GM19328 (cell line): ENCODE results near the gene MRTFB.

Experiments used
- ATAC-seq: cut with Tn5 transposase; IDR thresholded peaks from one replicate; pipeline ENCODE4 v1.9.1; 2021; ENCODE audit warnings: mild to moderate bottlenecking, moderate library complexity; ENCODE audit not compliant: unreplicated experiment

The MRTFB gene

DNA sequence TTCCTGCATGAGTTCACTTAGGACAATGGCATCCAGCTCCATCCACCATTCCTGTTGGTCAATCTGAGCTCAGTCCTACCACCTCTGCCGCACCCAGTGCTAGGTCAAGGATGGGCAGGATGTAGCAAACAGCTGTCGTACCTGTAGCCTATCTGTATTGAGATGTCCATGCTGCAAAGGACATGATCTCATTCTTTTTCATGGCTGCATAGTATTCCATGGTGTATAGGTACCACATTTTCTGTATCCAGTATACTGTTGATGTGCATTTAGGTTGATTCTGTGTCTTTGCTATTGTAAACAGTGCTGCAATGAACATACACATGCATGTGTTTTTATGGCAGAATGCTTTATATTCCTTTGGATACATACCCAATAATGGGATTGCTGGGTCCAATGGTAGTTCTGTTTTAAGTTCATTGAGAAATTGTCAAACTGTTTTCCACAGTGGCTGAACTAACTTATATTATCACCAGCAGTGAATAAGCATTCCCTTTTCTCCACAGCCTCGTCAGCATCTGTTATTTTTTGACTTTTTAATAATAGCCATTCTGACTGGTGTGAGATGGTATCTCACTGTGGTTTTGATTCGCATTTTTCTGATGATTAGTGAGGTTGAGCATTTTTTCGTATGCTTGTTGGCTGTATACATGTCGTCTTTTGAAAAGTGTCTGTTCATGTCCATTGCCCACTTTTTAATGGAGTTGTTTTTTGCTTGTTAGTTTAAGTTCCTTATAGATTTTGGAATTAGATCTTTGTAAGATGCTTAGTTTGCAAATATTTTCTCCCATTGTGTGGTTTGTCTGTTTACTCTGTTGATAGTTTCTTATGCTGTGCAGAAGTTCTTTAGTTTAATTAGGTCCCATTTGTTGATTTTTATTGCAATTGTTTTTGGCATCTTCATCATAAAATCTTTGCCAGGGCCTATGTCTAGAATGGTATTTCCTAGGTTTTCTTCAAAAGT, 7.2 kb upstream of the MRTFB start:
- ATAC-seq, result no peak

DNA sequence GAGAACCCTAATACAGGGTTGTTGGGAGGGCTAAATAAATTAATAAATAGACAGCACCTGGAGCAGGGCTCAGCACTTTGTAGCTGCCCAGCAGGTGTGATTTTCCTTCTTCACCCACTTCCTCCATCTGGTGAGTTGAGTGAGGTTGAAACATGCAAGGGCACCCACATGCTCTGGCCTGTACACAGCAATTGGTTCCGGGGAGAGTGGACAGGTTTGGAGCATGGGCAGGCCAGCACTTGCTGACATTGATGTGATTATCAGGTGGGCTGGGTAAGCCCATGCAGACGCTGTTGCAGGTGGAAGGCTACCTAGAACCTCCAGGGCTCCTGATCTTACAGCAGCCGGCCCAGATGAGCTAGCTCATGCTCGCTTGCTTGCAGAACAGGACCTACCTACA, 1.3 kb upstream of the MRTFB start:
- ATAC-seq, result no peak

DNA sequence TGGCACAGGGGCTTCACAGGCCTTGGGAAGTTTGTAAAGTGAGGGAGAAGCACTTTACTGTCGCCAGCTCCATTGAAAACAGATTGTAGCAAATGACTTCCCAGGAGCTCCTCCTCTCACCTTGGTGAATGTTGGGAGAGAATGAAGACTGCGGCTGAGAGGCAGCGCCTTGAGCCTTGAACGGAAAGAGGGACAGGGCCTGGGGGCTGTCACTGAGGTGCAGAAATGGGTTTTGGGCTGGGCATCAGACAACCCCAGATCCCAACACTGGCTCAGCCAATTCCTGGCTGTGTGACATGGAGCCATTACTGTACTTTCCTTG, 603 bp upstream of the MRTFB start:
- ATAC-seq, result no peak

DNA sequence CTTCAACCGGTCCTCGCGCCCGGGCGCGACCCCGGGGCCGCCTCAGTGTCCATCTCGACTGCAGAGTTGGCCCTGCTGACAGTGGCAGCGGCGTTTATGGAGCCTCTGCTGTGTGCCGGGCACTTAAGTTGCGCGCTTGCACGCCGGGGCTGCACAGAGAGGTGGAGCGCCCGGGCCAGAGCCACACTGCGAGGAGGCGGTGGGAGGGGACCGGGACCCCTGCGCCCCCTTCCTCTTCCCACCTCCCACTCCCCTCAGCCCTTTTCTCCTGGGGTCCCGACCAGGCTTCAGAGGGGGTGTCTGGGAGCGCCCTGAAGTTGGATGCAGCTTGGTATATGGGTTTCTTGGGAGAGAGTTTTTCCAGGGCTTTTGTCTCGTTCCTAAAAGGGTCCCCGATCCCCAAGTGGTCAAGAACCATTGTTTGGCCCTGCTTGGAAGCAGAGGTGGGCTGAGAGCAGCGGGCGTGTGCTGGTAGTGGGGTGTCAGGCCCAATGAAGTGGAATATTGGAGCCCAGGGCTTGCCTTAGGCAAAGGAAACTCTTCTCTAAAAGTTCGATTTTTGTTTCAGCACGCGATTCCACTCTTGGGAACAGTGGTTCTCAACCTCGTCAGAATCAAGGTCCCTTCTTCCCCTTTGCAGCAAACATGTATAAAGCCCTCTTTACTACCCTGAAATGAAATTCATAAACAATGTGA, 605 bp downstream of the MRTFB start:
- no peak for ATAC-seq

DNA sequence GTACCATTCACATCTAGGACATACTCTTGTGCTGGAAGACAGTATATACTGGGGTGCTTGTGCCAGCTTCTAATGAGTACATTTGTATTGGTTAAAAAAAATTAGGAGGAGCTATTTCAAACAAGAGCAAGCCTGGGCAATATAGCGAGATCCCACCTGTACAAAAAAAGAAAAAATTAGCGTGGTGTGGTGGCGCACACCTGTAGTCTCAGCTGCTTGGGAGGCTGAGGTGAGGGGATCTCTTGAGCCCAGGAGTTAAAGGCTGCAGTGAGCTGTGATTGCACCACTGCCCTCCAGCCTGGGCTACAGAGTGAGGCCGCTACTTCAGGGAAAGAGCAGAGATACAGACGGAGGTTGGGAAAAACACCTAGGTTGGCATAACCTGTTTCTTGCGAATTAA, 1.2 kb downstream of the MRTFB start:
- no peak for ATAC-seq

DNA sequence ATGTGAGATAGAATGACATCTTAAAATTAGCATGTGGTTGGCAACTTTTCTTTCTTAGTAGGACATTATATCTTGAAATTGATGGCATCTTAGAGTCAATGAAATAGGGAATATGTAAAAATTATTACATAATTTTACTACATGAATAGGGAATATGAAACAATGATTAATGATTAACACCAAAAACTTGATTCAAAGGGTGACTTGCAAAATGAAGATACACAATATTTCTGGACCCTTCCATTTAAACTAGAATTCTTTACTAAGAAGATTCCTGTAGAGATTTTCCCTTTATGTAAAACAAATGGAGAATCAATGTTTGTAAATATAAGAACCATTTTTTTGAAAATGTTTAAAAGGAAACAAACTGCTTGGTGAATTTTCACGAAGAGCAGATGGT, 3.4 kb downstream of the MRTFB start:
- ATAC-seq, result no peak

DNA sequence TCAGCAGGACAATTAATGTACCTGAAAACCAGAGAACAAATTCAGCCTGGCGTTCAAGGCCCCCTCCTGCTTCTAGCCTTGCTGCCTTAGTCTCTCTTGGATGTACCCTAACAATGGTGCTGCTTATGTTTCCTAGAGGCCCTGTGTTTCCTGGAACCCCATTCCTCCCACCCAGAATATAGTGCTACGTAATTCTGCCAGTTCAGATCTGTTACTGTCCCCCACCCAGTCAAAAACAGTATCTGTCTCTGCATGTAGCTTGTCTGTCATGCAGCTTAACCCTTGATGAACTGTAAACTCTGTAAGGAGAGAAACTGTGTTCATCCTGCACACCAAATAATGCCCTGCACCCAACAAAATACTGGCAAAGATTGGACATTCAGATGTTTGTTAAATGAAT, 6.8 kb downstream of the MRTFB start:
- no peak for ATAC-seq

DNA sequence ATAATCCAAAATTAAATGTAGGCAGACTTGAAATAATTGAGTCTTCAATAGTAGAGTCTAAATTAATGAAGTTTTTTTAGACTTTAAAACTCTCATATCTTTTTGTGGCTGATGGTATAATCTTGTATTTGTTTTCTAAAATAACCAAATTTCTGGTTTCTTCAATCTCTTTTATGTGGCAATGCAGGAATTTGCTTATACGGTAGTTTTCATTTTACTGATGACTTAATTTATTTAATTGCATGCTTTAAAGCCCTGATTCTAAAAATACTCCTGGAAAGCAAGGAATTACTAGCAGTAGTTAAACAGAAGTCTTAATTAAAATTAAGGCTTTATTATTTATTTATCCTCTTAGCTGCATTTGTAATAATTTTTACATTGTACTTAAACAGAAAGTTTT, 15.4 kb downstream of the MRTFB start:
- ATAC-seq, result no peak

DNA sequence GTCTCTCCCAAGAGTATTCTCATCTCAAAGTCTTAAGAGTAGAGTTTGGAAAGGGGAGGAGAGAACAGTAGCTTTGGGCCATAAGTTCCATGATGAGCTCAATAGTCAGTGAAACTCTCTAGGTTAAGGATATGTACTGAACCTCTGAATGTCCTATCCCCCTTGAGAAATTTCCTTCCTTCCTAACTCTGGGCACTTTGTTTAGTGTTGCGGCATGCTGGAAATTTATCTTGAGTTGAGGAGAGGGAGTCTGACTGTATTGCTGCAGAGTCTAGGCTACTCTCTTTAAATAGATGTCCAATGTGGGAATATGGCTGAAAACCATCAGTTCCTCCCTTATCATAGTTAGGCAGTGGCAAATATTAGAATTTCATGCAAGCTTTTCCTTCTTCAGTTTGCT, 16.1 kb downstream of the MRTFB start:
- no peak for ATAC-seq

DNA sequence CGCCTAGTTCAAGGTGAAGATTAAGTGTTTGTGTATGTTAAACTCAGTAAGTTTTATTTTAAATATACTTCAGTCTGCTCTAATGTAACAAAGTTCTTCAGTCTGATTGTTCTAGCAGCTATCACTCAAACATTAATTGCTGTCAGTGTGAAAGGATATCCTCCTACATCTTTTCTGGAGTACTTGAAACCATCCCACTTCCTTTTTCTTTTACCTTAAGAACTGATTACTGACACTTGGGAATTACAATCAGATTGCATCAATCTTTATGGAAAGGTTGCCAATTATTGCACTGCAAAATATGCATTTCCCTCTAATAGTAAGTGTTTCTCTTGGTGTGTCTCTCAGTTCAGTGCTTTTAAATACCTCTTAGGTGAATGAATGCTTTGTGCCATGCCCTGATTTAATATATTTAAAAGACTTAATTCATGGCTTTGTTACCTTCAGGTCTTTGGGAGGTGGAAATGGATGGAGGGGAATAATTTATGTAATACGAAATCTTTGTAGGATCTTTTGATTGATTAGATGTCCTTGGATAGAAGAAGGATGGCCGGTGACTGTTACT, 16.6 kb downstream of the MRTFB start:
- ATAC-seq, result no peak

DNA sequence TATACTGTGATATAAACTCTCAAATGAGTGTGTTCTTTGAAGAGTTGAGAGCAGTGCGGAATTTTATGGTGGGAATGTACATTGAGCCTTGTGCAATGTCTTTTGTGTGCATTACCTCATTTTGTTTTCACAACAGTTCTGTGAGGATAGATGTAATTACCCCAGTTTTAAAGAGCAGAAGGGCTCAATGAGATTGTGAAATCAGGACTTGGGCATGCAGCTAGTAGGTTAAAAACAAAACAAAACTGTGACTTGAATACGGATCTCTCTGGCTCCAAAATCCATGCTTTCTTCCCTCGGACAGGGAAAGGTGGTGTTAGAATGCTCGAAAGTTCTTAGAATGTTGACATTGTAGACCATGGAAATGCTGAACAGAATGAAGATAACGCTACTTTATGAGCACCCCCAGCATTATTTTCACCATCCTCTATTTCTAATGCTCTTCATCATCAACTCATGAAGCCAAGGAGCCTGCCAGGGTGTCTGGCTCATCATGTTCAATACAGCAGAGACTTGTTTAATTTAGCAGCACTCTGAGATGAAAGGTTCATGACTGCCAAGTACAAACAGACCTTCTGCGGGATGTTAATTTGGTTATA, 17.1 kb downstream of the MRTFB start:
- ATAC-seq, result no peak

DNA sequence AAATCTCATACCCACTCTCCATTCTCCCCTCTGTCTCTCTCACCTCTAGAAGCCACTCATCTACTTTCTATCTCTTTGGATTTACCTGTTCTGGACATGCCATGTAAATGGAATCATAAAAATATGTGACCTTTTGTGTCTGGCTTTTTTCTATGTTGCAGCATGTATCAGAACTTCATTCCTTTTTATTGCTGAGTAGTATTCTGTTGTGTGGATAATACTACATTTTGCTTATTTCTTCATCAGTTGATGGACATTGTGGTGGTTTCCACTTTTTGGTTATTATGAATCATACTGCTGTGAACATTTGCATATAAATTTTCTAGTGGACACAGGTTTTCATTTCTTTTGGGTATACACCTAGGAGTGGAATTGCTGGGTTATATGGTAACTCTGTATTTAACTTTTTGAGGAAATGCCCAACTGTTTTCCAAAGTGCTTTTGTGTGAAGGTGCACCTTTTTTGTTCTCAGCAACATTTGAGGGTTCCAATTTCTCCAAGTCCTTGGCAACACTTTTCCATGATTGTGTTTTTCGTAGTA, 18.2 kb downstream of the MRTFB start:
- no peak for ATAC-seq

DNA sequence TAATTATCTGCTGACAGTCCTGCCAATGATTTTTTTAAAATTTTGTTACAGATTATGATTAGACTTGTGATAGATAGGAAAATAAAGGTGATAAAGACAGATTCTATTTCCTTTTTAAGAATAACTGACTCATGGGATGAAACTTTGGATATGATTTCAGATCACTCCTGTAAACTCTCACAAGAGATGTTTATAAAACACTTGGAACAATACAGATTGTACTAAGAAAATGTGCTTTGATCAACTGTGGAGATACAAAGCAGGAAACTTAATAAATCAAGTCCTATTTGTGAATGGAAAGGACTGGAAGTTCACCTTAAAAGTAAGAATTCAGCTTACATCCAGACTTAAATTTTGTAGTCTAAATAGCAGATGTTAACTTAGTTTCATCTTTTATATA, 21.4 kb downstream of the MRTFB start:
- ATAC-seq, result no peak

DNA sequence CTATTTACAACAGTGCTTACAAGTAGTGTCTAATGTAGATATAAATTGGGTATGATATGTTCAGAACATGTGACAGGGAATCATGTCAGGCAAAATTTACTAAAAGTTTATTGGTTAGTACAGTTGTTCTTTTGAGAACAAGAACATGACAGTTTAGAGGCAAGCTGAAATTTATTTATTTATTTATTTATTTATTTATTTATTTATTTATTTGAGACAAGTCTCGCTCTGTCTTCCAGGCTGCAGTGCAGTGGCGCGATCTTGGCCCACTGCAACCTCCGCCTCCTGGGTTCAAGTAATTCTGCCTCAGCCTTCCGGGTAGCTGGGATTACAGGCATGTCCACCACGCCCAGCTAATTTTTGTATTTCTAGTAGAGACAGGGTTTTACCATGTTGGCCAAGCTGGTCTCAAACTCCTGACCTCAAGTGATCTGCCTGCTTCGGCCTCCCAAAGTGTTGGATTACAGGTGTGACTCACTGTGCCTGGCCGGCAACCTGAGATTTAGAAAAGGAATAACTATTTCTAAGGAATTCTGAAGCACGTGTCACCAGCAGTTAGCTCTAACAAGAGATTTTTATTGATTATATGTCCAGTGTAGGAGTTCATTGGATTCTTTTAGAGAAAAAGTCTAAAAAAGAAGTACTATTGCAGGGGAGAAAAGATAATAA, 24.9 kb downstream of the MRTFB start:
- no peak for ATAC-seq

DNA sequence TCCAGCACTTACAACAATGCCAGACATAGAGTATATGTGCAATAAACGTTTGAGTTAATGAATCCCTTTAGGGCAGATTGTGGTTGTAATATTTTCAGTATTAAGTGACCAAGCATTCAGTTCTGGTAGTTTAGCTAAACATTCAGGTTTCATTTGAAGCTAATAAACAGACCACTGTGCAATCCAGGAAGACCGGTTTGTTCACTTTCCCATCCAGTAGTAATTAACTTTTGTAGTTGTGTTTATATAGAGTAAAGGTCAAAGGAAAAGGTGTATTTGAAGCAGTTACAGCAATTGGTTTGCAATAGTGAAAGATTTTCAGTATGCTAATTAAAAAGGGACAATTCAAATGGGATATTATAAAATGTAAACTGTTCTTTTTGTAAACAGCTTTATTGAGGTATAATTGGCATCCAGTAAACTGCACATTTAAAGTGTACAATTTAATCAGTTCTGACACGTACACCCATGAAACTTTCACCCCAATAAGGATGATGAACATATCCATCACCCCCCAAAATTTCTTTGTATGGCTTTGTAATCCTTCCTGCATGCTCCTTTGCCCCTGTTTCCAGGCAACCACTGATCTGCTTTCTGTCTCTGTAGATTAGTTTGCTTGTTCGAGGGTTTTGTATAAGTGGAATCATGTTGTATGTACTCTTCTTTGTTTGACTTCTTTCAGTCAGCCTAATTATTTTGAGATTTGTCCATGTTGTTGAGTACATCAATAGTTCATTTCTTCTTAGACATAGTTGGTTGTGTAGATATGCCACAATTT, 26.3 kb downstream of the MRTFB start:
- ATAC-seq, result no peak

DNA sequence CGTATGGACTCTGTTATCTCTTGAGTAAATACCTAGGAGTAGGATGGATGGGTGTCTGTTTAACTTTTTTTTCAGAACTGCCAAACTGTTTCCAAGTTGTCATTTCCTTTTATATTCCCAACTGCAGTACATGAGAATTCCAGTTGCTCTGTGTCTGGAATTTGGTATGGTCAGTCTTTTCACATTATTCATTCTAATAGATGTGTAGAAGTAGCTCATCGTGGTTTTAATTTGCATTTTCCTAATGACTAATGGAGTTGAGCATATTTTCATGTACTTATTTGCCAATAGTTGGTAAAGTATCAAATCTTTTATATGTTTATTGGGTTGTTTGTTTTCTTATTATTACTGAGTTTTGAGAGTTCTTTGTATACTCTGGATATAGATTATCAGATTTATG, 27.0 kb downstream of the MRTFB start:
- ATAC-seq, result no peak

DNA sequence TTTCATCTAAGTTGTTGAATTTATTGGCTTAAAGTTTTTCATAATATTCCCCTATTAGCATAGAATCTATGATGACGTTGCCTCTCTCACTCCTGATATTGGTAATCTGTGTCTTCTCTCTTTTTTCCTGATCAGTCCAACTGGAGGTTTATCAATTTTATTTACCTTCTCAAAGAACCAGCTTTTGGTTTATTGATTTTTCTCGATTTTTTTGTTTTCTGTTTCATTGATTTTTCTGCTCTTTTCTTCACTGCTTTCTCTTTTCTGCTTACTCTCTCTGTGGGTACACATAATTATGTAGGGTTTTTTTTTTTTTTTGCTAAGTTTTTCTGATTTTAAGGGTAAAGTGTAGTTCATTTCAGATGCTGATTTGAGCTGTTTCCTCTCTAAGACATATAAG, 29.7 kb downstream of the MRTFB start:
- ATAC-seq, result no peak

DNA sequence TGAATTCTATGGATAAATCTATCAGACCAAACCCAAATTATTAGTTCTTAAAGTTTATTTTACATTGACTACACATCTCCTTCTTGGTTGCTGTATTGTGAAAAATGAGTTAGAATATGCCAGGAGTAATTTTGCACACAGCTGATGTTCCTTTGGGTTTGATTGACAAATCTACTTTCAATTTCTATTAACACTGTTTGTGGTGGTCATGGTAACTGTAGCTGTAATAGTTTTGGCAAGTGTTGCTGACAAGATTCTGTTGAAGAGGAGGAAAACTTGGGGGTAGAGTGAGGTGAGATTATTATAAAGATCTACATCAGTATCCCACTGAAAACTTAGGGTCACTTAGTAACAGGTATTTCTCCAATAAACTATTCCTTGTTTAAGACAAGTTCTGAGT, 30.3 kb downstream of the MRTFB start:
- ATAC-seq, result no peak

DNA sequence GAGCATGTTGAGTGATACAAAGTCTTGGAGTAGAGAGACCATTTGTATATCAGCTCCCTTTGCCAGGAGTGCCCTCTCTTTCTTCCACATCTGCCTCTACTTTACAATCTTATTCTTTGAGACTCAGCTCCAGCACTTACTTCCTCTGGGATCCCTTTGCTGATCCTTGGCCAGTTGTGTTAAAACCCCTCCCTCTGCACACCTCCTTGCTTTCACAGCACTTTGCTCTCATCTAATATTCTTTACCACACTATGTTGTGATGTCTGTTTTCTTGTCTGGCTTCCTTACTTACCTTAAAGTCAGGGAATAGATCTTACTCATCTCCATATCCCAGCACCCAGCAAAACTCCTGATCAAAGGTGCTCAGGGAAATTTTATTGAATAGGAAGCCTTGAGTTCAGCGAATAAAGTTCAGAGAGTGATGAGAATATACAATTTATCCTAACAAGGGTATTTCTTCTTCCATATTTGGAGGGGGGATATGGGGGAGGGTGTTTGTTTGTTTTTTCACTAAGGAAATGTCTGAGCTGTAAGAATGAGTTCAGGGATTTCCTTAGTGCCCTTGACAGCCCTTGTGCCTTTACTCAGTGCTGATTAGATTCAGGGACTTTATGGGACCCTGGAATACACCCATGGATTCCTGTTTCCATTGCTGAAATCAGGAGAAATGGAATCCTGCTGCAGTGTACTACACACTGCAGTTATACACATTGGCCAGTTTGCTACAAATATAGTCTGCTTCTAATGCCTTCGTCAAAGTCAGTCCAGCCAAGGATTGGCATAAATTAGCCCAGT, 32.0 kb downstream of the MRTFB start:
- ATAC-seq, result no peak
